CD4-positive, alpha-beta T cell treated with Interleukin-4 for 4 hours (primary cell): ENCODE results near the gene POLR3B.
"Not testable (repeated sequence)": the region's sequence is repeated elsewhere in the genome, so short reads cannot be mapped to it uniquely, and the experiment has no call there.

ENCODE experiments used
- DNase-seq: peaks from one replicate; pipeline ENCODE4 v3.0.0-alpha.2; 2020

POLR3B gene

GRCh38 chr12:106477627-106478026, 120.1 kb downstream of the POLR3B start:
- DNase-seq = not testable (repeated sequence)

- DNase-seq = no peak
Observed at GRCh38 chr12:106480251-106480650, 122.7 kb downstream of the POLR3B start.

GRCh38 chr12:106481246-106481645, 123.7 kb downstream of the POLR3B start:
- no peak for DNase-seq

GRCh38 chr12:106487664-106488063, 130.1 kb downstream of the POLR3B start:
- no peak for DNase-seq

GRCh38 chr12:106488884-106489283, 131.3 kb downstream of the POLR3B start:
- no peak for DNase-seq

- DNase-seq = no peak
Observed at GRCh38 chr12:106490264-106490663, 132.7 kb downstream of the POLR3B start.

- DNase-seq = no peak
Observed at GRCh38 chr12:106492857-106493256, 135.3 kb downstream of the POLR3B start.

GRCh38 chr12:106493531-106493930, 136.0 kb downstream of the POLR3B start:
- no peak for DNase-seq

GRCh38 chr12:106495354-106495965, 137.9 kb downstream of the POLR3B start:
- DNase-seq = no peak

- DNase-seq = no peak
Observed at GRCh38 chr12:106498056-106498455, 140.5 kb downstream of the POLR3B start.

- no peak for DNase-seq
Observed at GRCh38 chr12:106499628-106500027, 142.1 kb downstream of the POLR3B start.

GRCh38 chr12:106506691-106507090, 149.1 kb downstream of the POLR3B start:
- DNase-seq = no peak

- no peak for DNase-seq
Observed at GRCh38 chr12:106508966-106509365, 151.4 kb downstream of the POLR3B start.

GRCh38 chr12:106511365-106511764, 153.8 kb downstream of the POLR3B start:
- no peak for DNase-seq

- no peak for DNase-seq
Observed at GRCh38 chr12:106517314-106517713, 159.8 kb downstream of the POLR3B start.

GRCh38 chr12:106519607-106520021, 162.1 kb downstream of the POLR3B start:
- DNase-seq = no peak

GRCh38 chr12:106521901-106522300, 164.4 kb downstream of the POLR3B start:
- no peak for DNase-seq

GRCh38 chr12:106522708-106523107, 165.2 kb downstream of the POLR3B start:
- no peak for DNase-seq

- DNase-seq = no peak
Observed at GRCh38 chr12:106527356-106527755, 169.8 kb downstream of the POLR3B start.

GRCh38 chr12:106541201-106541600, 183.7 kb downstream of the POLR3B start:
- DNase-seq = no peak

GRCh38 chr12:106551410-106551809, 193.9 kb downstream of the POLR3B start:
- DNase-seq = no peak

GRCh38 chr12:106552228-106552627, 194.7 kb downstream of the POLR3B start:
- no peak for DNase-seq
